Kidney glomerular epithelial cell (primary cell): ENCODE measurements around the gene VWC2L.
A peak's percentile ranks its signal among the peaks of the same experiment; 100 is the strongest.

Experiments used
- DNase-seq: peaks from one replicate; lab custom pipeline; 2025; lab: John Stamatoyannopoulos, UW

Gene VWC2L

DNA sequence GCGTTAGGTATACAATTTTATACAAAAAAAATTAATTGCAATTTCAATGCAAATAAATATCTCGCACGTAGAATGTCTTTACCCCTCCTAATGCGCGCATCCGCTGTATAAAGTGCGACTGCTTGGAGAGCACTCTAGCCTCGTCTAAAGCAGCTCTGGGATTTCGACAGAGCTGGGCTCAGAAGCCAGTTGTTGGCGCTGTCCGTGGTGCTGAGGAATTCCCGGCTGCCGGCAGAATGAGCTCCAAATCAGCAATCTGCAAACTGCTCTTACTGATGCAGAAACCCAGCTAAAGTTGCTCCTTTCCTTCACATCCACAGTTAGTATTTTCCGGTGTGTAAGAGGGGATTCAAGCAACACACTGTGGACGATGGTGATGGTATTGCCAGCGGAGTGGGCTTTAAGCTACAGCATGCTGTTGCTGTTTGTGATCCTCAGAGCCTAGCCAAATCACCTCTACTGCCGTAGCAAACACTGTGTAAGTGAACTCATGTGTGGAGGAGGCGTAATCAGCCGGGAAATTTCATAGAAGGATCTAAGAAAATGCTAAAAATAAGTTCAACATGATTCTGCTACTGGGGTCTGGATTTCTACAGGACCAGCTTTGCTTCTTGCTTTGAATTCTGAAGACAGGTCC, at the start of gene VWC2L:
TSS of gene VWC2L (plus strand) at position 137 of the 637 bp plus-strand sequence. CDS start 3,140 bp downstream, outside the sequence.
- DNase-seq = peak; percentile 65

DNA sequence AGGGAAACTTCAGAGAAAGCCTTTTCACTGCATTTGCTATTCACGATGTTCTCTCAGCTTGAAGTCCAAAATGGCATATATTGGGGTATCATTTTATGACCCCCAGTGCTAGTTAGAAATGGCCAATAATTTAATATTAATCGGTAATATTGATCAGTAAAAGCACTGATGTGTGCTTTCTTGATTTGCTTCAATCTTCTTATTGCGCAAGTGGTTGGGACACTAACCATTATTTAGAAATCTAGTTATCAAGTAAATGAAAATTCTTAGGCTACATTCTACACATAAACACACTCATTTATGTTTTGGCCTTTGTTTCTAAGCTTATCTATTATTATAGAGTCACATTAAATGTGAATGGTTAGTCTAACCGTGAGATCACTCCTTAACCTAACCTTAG, 49.7 kb upstream of the VWC2L start:
- no peak for DNase-seq

DNA sequence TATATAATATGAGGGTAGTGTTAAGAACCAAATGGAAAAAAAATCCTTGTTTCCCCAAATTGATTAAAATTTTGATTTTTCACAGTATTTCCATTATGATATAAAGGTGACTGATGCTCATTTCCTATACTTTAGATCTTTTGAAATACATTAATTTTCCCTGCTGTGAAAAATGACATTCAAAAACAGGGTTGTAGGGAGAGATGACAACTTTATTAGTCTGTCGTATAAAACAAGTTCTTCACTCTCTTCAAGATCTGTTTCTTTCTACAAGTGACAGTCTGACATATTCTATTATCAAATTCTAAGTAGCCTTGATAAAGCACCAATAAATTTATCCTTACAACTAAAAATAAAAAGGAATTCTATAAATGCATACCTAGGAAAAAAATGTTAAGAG, 45.3 kb upstream of the VWC2L start:
- DNase-seq = no peak

DNA sequence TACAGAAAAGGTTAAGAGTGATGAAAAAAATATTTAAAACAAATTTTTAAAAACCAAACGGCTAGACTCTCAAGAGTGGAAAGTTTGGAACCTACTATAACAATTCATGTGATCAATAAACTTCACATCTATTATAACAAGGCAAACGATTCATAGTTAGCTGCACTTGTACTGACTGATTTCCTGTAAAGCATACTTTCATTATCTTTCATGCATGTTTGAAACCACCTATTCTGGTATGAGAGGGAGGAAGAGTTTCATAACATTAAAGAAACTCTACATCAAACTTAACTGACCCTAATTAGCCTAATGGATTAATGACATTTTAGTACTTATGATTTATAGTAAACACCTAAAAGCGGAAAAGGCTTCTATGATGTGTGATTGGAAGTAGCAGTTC, 43.7 kb upstream of the VWC2L start:
- DNase-seq = no peak

DNA sequence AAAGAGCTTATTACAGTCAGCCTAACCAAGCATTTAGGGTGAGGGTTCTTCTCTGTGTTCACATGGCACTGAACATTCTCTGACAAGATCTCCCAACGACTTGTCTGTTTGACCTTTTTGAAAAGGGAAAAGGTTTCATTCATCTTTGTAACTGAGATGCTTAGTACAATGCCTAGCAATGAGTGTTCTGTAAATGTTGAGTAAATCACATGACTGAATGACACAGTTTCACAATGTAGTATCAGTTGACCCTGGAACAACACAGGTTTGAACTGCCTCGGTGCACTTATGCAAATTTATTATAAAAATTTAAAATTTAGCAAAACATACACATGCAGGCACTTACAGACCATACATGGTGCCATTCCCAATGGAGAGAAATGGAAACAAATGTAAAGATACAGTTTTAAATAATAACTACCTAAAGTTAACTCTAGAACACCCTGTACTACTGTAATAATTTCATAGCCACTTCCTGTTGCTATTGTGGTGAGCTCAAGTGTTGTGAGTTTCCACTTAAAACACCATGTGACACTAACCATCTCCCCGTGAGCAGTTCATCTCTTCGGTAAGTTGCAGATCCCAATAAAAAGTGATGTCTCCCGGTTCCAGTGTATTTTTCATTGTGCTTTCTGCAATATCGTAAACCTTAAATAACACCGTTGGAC, 34.1 kb upstream of the VWC2L start:
- no peak for DNase-seq

DNA sequence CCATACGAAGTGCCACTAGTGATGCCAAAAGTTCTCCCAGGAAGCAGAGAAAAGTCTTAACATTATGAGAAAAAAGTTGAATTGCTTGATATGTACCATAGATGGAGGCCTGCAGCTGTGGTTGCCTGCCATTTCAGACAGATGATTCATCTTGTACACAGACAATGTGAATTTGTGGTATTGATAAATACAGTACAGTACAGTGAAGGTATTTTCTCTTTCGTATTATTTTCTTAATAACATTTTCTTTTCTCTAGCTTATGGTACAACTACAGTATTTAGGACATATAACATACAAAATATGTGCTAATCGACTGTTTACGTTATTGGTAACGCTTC, 33.6 kb upstream of the VWC2L start:
- DNase-seq = no peak

DNA sequence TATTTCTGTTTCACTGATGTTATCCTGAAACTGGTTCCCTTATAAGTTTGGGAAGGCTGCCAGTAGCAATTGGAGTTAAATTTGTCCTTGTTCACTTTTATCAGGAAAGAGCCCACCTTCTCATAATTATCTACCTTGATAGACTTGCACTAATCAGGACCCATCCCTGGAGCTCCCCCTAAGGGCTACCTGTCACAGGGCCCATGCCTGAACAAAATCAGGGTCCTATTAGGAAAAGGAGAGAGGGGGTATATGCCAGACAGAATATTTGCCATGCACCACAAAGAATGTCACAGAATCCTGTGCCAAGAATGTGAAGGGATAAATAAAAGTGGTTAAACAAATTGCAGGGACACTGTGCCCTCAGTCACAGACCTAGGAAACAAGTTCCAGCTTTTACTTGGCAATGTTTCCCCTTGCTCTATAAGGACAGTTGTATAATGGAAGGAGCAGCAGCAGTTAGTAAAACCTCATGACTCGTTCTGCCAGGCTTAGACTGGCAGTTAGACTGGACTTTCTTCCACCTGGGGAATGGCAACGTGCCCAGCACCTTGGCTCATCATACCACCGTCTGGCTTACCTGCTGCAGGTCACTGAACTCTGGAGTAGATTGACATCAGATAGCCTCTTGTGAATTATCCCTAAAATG, 32.3 kb upstream of the VWC2L start:
- DNase-seq = no peak

DNA sequence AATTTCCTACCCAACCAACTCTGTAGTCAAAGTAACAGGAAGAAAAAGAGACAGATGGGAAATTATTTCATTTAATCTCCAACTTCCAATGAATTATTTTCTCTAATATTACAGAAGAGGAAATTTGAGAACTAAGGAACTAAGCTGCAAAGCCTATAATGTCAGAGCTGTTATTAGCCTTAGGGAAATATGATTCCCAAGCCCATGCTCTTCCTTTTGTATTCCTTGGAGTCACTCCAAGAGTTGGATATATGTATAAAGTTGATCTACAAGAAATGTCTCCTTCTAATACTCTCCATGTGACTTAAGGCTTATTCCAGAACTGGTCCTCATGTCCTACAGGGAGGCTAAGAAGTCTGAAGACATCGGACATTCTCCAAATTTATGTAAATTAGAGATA, 31.6 kb upstream of the VWC2L start:
- no peak for DNase-seq

DNA sequence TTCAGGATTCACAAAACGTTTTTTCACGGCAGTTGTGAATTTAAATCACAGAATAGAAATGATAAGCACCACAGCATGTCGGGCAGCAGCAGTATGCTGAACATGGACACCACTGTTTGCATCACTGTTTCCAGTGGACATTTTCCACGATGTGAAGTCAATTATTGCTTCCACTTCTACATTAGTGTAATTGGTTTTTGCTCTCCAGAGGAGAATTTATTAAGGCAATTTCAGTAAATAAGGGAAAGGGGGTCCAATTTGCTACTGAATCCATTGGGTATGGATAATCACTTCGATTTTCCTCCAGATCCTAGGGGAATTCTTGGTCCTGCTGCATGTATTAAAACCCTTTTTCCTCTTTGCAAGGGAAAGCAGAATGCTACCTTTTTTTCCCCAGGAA, 30.2 kb upstream of the VWC2L start:
- DNase-seq = no peak

DNA sequence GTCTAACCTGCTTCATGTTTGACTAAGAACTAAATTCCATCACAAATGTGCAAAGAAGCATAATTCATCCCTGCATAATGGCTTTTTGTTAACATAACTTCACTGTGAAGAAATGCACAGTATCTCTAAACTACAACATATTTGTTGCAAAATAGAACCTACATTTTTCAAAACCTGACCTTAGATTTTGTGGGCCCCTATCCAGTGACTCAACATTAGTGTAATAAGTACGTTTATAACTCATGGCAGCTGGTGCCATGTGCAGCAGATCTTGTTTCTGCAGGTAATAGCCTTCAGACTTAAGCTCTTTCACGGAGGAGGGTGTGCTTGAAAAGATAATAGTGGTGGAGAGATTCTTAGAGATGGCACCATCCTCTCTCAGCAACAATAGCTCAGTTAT, 28.6 kb upstream of the VWC2L start:
- DNase-seq = no peak

DNA sequence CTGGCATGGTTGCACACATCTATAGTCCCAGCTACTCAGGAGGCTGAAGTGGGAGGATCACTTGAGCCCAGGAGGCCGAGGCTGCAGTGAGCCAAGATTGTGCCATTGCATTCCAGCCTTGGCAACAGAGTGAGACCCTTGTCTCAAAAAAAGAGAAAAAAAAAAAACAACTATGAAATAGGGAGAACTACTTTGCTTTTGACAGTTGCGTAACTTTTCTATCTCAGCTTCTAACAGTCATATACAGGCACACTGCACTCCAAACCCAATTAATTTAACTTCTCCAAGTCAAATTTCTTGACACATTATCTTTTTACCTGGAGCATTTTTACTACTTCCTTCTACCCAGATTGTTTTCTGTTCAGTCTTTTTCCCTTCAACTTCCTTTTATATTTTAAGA, 24.1 kb upstream of the VWC2L start:
- no peak for DNase-seq

DNA sequence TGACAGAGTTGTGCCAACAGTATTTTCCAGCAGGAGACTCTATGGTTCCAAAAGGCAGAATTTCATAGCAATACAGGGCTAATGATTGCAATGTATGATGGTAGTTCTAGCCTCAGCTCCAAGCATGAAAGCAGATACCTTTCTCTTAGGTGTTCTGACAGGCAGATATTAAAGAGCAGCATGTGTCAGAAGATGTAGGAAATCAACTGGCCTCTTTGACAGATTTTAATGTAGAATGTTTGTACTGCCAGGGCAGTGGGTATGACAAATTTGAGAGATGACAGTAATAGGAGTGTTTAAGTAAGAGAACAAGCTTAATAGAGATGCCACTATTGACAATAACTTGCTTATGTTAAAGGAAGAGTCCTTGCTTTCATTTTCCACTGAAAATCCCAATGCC, 21.5 kb upstream of the VWC2L start:
- no peak for DNase-seq

DNA sequence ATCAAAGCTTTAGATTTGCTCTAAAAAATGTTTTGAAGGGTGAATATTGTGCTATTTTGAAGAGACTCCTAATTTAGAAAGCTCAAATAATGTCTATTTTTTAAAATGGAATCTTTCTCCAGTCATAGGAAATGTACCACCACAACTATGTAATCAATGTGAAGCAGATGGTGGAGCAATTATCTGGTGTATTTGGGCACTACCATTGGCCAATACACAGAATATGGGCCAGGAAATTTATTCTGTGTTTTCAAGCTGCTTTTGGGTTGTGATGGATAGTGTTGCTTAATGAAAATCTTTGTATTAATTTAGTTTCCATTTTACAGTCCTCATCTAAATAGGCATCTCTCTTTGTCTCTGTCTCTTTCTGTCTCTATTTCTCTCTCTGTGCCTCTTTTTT, 17.1 kb upstream of the VWC2L start:
- DNase-seq = no peak

DNA sequence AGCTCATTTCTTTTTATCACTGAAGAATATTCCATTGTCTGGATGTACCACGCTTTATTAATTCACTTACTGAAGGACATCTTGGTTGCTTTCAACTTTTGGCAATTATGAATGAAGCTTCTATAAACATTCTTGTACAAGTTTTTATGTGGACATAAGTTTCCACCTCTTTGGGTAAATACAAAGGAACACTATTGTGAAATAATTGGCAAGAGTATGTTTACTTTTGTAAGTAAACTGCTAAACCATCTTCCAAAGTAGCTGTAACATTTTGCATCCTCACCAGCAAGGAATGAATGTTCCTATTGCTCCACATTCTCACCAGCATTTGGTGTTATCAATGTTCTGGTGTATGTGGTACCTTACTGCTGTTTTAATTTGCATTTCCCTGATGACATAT, 15.8 kb upstream of the VWC2L start:
- no peak for DNase-seq

DNA sequence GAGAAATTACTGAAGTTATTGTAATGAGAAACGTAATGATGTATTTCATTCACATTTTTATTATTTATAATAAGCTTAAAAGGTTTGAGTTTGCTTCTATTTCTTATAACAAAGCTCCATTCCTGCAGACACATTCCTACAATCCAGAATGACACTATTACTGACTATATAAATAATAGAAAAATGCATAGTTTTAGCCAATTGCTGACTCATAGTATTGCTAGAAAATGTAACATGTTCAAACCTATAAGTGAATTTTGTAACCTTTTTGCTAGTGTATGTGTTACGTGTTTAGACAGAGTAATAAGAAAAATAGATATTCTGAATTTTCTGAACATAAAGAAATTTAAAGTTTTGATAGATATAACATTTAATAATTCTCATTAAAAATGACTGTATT, 9.3 kb upstream of the VWC2L start:
- DNase-seq = no peak

DNA sequence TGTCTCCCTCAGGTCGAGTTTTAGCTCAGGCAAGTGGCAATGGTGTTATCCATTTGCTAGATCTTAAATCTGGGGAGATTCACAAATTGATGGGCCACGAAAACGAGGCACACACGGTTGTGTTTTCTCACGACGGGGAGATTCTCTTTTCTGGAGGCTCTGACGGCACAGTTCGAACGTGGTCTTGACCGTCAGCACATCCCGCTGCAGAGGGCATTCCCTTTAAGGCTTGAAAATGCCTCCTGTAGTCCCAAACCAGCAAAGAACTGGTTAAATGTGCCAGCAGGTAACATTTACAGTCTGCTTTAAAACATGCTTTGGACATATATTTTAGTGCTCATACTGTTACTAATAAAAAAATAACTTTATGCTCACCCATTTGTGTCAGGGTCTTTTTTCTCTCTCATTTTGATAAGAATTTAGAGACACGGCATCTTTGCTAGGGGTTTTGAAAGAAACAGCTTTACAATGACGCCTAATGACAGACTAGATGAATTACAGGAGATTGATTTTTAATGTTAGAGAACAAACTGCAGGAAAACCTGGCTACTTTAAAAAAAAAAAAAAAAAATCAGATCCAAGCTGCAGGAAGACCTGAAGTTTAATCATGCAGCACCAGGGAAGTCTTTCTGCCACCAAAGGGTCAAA, 602 bp upstream of the VWC2L start:
- no peak for DNase-seq

DNA sequence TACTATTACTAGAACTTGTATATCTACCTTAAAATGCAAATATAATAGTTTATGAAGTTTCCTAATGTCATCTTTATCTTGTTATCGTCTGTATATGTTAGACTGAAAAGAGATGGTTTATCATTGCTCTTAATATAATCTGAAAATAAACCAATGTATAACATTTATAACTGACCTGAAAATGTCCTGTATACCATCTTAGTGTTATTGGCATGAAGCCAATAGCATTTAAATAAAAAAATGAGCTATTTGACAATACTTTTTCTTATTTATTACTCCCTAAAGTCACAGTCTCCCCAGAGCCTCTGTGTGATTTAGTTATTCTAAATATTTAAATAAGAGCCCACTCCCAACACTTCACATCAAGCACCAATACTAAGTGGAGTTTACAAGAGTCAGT, 1.8 kb downstream of the VWC2L start:
- DNase-seq = no peak

DNA sequence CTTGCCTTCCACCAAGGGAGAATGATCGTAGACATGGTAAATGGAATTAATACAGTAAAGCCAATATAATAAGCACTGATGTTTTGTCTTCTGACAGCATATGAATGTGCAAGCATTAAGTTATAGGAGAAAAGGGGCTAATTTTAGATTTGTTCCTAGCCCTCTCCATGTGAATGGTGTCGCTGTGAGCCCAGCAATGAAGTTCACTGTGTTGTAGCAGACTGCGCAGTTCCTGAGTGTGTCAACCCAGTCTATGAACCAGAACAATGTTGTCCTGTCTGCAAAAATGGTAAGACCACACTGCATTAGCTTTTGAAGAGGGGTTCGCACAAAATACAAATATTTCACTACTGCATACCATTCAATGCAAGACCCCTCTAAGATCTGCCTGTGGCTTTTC, 25.6 kb downstream of the VWC2L start:
- no peak for DNase-seq

DNA sequence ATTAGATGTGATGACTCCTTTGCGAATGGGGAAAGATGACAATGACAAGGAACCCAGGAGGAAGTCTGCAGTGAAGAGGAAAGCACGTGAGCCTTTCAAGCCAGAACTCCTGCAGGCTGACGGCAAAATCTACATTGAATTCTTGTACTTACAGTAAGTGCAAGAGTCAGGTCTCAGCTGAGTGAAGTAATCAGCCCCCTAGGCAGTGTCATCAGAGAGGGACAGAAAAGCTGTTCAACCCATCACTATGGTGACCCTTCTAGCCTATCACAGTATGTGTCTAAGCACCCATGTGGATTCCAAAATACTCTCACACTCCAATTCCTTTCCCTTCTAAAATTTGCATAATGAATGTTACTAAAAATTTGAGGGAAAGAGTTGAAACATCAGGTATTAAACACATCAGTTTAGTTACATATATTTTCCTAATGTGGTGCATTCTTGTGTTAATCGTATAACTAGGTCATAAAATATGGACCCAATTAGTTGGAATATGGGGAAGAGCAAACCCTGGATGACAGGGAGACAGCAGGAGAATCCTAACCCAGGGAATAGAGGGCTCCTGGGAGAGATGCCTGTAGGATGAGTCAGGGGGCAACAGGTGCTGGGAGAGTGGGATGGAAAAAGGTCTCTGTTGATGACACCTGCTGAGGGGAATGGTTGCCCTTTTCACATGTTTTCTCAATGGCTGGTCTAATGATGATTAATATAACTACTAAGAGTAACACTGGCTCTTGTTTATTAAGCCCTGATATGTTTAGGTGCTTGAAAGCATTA, 39.5 kb downstream of the VWC2L start:
- no peak for DNase-seq

DNA sequence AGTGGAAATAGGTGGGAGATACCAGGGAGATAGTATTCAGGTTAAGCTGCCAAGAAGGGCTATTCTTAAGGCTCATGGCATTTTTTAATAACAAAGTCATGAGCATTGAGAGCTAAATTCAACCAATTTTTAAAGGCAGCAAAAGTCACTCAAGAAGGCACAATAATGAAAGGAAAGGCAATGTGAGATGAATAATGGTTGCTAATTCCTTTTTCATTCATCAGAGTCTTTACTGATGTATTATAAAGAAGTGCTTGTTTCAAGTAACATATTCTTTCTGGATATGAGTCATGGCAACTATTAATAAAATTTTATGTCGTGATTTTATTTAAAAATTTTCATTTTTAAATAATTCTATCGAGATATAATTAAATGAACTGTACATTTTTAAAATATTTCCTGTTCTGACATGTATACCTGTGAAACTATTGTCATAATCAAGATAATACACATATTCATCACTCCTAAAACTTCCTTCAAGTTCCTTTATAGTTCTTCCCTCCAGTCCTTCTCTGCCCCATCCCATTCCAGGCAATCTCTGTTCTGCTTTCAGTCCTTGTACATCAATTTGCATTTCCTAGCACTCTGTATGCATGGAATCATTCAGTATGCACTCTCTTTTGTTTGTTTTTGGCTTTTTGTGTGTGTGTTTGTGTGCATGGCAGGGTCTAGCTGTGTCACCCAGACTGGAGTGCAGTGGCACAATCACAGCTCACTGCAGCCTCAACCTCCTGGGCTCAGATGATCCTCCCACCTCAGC, 40.8 kb downstream of the VWC2L start:
- no peak for DNase-seq

DNA sequence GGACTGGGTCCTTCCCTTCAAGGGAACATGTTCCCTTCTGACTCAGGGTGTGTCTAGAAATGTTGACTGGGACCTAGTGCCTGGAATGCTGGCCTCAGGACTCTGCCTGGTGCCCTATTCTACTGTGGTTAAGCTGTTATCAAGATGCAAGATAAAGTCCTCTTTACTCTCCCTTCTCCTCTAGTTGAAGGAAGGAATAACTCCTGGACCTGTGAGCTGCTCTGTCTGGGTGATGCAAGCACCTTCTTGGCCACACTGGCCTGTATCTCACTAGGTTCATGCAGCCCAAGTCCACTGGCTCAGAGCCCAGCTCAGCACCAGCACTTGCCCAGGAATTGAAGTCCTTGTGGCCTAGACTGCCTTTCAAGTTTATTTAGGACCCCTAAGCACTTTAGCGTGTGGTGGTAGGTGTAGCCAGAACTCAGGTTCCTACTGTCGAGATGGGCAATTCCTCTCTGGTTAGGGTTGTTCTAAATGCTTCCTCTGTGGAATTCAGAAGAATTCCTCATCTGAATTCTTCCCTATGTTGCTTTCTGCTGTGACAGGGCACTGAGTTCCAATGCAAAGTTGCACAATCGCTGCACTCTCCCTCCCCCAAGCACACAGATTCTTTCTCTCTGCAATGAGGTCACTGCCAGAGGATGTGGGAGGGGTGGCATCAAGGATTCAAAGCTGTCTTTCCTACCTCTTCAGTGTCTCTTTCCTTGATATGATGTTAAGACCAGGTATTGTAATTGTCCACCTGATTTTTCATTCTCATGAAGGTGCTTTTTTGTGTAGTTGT, 54.7 kb downstream of the VWC2L start:
- peak; percentile 44 for DNase-seq
